Heart left ventricle (tissue), 16 donors: ENCODE measurements around the gene ADGRL3. TPM values are rescaled to one million over a fixed set of nuclear protein-coding genes. Genes with fewer than 3 reads are reported as not detected.

ENCODE experiments used
- ATAC-seq, 4 donors: fragments of 200-7000 bp; cut with Tn5 transposase; one replicate each; pipeline ENCODE4 v1.9.1; 2020 to 2022; ENCODE audit warnings: moderate library complexity in 4 of 4, mild to moderate bottlenecking in 3 of 4, moderate number of reproducible peaks in 1 of 4
- DNase-seq, 5 donors: peaks; one replicate each; pipeline ENCODE4 v3.0.0-alpha.2; 2020
- H3K27ac ChIP-seq, 12 donors: fragments of 200-600 bp; sonication (generic) in 4 of 12; one replicate each; pipeline versions ENCODE4 v1.5.0 to v1.8.0; 2016 to 2022; ENCODE audit warnings: mild to moderate bottlenecking in 2 of 12
- H3K27me3 ChIP-seq, 9 donors: fragments of 200-600 bp; sonication (generic) in 2 of 9; one replicate each; pipeline versions ENCODE4 v1.5.1 to v1.8.0; 2016 to 2022; ENCODE audit warnings: mild to moderate bottlenecking in 3 of 9
- H3K36me3 ChIP-seq, 9 donors: fragments of 200-600 bp; sonication (generic) in 2 of 9; one replicate each; pipeline versions ENCODE4 v1.5.0 to v1.8.0; 2018 to 2022; ENCODE audit warnings: mild to moderate bottlenecking in 2 of 9
- H3K4me1 ChIP-seq, 12 donors: fragments of 200-600 bp; sonication (generic) in 4 of 12; one replicate each; pipeline versions ENCODE4 v1.5.0 to v1.8.0; 2016 to 2022; ENCODE audit warnings: mild to moderate bottlenecking in 3 of 12
- H3K4me3 ChIP-seq, 12 donors: fragments of 200-600 bp; sonication (generic) in 4 of 12; one replicate each; pipeline versions ENCODE4 v1.5.0 to v1.8.0; 2017 to 2022; ENCODE audit warnings: mild to moderate bottlenecking in 9 of 12, moderate library complexity in 4 of 12
- H3K9me3 ChIP-seq, 12 donors: fragments of 200-600 bp; sonication (generic) in 4 of 12; one replicate each; pipeline versions ENCODE4 v1.5.0 to v1.8.0; 2016 to 2022; ENCODE audit warnings: mild to moderate bottlenecking in 1 of 12
- CTCF ChIP-seq, 12 donors: fragments of 200-600 bp; sonication (generic) in 4 of 12; IDR thresholded peaks; one replicate each; pipeline versions ENCODE4 v1.5.0 to v1.8.0; 2018 to 2022; ENCODE audit warnings: antibody characterized with exemption in 12 of 12, mild to moderate bottlenecking in 5 of 12
- POLR2A ChIP-seq, 2 donors: fragments of 450-650 bp; IDR thresholded peaks; one replicate each; pipeline ENCODE4 v1.6.1; 2017; ENCODE audit warnings: antibody characterized with exemption in 2 of 2, mild to moderate bottlenecking in 2 of 2, moderate library complexity in 2 of 2
- WGBS, 4 donors: extraction: QIAGEN DNeasy Blood & Tissue Kit in 2 of 4; methylation state at CpG; one replicate each; pipeline versions ENCODE4 v1.1.5 to v1.1.7; 2013 to 2018; 5-methylcytosine and 5-hydroxymethylcytosine counted together
- intact Hi-C, 10 donors: fragments of 100-400 bp; cut with DNase I; formaldehyde crosslinking; loops; one replicate each; pipeline versions ENCODE4 v1.11.1 to v1.14.2; 2022
- polyA plus RNA-seq, 2 donors: library from polyadenylated mRNA; stranded (reverse); fragments of 200-250 nt; gene quantifications; one replicate each; pipeline ENCODE4 v1.2.3, GENCODE V29; 2013
- total RNA-seq, 9 donors: library from RNA; depleted of rRNA in 2 of 9; stranded (reverse); fragments of >200 nt in 2 of 9; fragmentation: NEBNext Ultra II Directional in 3 of 9; extraction: Animal tissue kit (Norgen Biotek cat#: 25700) in 3 of 9; gene quantifications; one replicate each; pipeline versions ENCODE4 v1.1.0 to v1.2.4, GENCODE V29; 2016 to 2023
- donor health status: ischemic (EF 13 %, LVEDD 7.1; RV severe dilation, severe dysfunction).
- donor health status: healthy with polysubstance abuse.
- donor health status: DM: no; HTN: yes; CAD: no.
- donor health status: DM: no; HTN: no; CAD: no.
- donor health status: ischemic (EF 25% LVEDD 6.9; RV normal size, moderate dysfunction).
- donor health status: ischemic (EF 25% LVEDD 5.7; RV mildly dilated, moderate dysfunction).
- donor health status: healthy.
- donor health status: DM: yes; HTN: yes; CAD: no.
- donor health status: ischemic (EF 35%, LVEDD 5.7; RV mildly dilated, moderate dysfunction).
- donor health status: nonischemic (EF 11% LVEDD 7.7; RV severe dilation, severe dysfunction).
- donor health status: DM: yes; HTN: yes; CAD: no.
- donor health status: PGD.
- donor health status: ischemic (EF 29% LVEDD 5.4; RV normal size, mild dysfunction).
- donor health status: nonischemic (EF 23%, LVEDD 6.1; RV moderate dilation, normal function).

Gene ADGRL3
- total and polyA plus RNA-seq, 11 donors = 0.84 to 24.4 (median 7.6) TPM

GRCh38 chr4:61277785-61278760 lies 77.9 kb downstream of the ADGRL3 start:
- H3K9me3 ChIP-seq = no peaks in the 10 kb centered on the region
- WGBS, 4 donors = 57 to 69% (median 64%) methylated on average over 5 of the region's 5 CpGs
- no peaks in the 10 kb centered on the region for H3K27me3 ChIP-seq
- H3K4me3 ChIP-seq = peak overlapping the region in 1 of 12 donors; percentile 15
- TF ChIP-seq CTCF (IDR thresholded peaks at IDR 0.05) (no peak), POLR2A (IDR thresholded peaks at IDR 0.05) (no peak)
- DNase-seq (no peak), ATAC-seq (no peak)
- H3K36me3 ChIP-seq = no peaks in the 10 kb centered on the region
- H3K27ac ChIP-seq = peak overlapping the region in 7 of 12 donors; percentile 1 to 36 (median 22)
- intact Hi-C loops = no loop called here
- H3K4me1 ChIP-seq = peaks cover 0 to 18% (median 0%) of the 10 kb centered on the region in 12 donors

GRCh38 chr4:61292322-61292721 lies 92.2 kb downstream of the ADGRL3 start:
- WGBS, 4 donors = 71 to 87% (median 82%) methylated on average over 3 of the region's 3 CpGs
- intact Hi-C loops = no loop called here
- TF ChIP-seq POLR2A (IDR thresholded peaks at IDR 0.05) = no peak
- TF ChIP-seq CTCF (IDR thresholded peaks at IDR 0.05) = no peak
- Histone ChIP-seq H3K4me3 (no peak overlapping the region), H3K27ac (no peak overlapping the region), H3K36me3 (no peaks in the 10 kb centered on the region), H3K4me1 (no peaks in the 10 kb centered on the region), H3K9me3 (no peaks in the 10 kb centered on the region), H3K27me3 (no peaks in the 10 kb centered on the region)
- DNase-seq = no peak
- ATAC-seq = no peak

GRCh38 chr4:61293707-61294400 lies 93.7 kb downstream of the ADGRL3 start:
- Histone ChIP-seq H3K4me1 (no peaks in the 10 kb centered on the region), H3K27ac (no peak overlapping the region), H3K4me3 (no peak overlapping the region), H3K36me3 (no peaks in the 10 kb centered on the region), H3K27me3 (no peaks in the 10 kb centered on the region), H3K9me3 (no peaks in the 10 kb centered on the region)
- TF ChIP-seq POLR2A (IDR thresholded peaks at IDR 0.05) = no peak
- no peak for TF ChIP-seq CTCF (IDR thresholded peaks at IDR 0.05)
- WGBS, 4 donors = 77 to 93% (median 88%) methylated on average over 7 of the region's 7 CpGs
- intact Hi-C loops = no loop called here
- no peak for DNase-seq
- no peak for ATAC-seq

- 77 to 81% (median 78%) methylated on average over 6 of the region's 6 CpGs for WGBS, 4 donors
- ATAC-seq (no peak), DNase-seq (no peak)
- Histone ChIP-seq H3K4me1 (no peaks in the 10 kb centered on the region), H3K36me3 (no peaks in the 10 kb centered on the region), H3K4me3 (no peak overlapping the region), H3K9me3 (no peaks in the 10 kb centered on the region), H3K27ac (no peak overlapping the region), H3K27me3 (no peaks in the 10 kb centered on the region)
- intact Hi-C loops = no loop called here
- TF ChIP-seq POLR2A (IDR thresholded peaks at IDR 0.05) = no peak
- no peak for TF ChIP-seq CTCF (IDR thresholded peaks at IDR 0.05)
Observed at GRCh38 chr4:61294936-61295335, 94.8 kb downstream of the ADGRL3 start.
